Measurements from ENCODE around the gene IRGC.

Gene IRGC

GRCh38 chr19:43715776-43716175 lies at the start of gene IRGC:
Gene IRGC, plus strand, starts transcription at chr19:43716076. Its CDS starts 2,483 bp downstream, at chr19:43718559.
- TF ChIP-seq EGR1 (IDR thresholded peaks at IDR 0.05) (no peak), RAD21 (IDR thresholded peaks at IDR 0.05; ENCODE audit: low read depth) (no peak), EP300 (IDR thresholded peaks at IDR 0.05; ENCODE audit: borderline replicate concordance) (no peak), ZBTB7A (IDR thresholded peaks at IDR 0.05; ENCODE audit: low read depth) (no peak), CEBPB (IDR thresholded peaks at IDR 0.05) (no peak), TEAD4 (IDR thresholded peaks at IDR 0.05) (no peak), FOXM1 (IDR thresholded peaks at IDR 0.05; ENCODE audit: borderline replicate concordance, low read depth) (no peak), MAX (IDR thresholded peaks at IDR 0.05) (no peak), TAF1 (IDR thresholded peaks at IDR 0.05; ENCODE audit: low read depth) (no peak), USF1 (IDR thresholded peaks at IDR 0.05) (no peak), TCF12 (IDR thresholded peaks at IDR 0.05; ENCODE audit: low read depth) (no peak), CREB1 (IDR thresholded peaks at IDR 0.05; ENCODE audit: low read depth) (no peak), YY1 (IDR thresholded peaks at IDR 0.05; ENCODE audit: low read depth) (no peak), NFIC (IDR thresholded peaks at IDR 0.05) (no peak)
- TF ChIP-seq, protein P1, sequence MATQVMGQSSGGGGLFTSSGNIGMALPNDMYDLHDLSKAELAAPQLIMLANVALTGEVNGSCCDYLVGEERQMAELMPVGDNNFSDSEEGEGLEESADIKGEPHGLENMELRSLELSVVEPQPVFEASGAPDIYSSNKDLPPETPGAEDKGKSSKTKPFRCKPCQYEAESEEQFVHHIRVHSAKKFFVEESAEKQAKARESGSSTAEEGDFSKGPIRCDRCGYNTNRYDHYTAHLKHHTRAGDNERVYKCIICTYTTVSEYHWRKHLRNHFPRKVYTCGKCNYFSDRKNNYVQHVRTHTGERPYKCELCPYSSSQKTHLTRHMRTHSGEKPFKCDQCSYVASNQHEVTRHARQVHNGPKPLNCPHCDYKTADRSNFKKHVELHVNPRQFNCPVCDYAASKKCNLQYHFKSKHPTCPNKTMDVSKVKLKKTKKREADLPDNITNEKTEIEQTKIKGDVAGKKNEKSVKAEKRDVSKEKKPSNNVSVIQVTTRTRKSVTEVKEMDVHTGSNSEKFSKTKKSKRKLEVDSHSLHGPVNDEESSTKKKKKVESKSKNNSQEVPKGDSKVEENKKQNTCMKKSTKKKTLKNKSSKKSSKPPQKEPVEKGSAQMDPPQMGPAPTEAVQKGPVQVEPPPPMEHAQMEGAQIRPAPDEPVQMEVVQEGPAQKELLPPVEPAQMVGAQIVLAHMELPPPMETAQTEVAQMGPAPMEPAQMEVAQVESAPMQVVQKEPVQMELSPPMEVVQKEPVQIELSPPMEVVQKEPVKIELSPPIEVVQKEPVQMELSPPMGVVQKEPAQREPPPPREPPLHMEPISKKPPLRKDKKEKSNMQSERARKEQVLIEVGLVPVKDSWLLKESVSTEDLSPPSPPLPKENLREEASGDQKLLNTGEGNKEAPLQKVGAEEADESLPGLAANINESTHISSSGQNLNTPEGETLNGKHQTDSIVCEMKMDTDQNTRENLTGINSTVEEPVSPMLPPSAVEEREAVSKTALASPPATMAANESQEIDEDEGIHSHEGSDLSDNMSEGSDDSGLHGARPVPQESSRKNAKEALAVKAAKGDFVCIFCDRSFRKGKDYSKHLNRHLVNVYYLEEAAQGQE (IDR thresholded peaks at IDR 0.05; ENCODE audit: low read depth) = no peak

GRCh38 chr19:43667126-43667875 lies 48.6 kb upstream of the IRGC start:
- no peak for TF ChIP-seq CREB1 (IDR thresholded peaks at IDR 0.05; ENCODE audit: low read depth)
- TF ChIP-seq CEBPB (IDR thresholded peaks at IDR 0.05) = no peak
- no peak for TF ChIP-seq MAX (IDR thresholded peaks at IDR 0.05)
- no peak for TF ChIP-seq EGR1 (IDR thresholded peaks at IDR 0.05)
- no peak for TF ChIP-seq FOXM1 (IDR thresholded peaks at IDR 0.05; ENCODE audit: borderline replicate concordance, low read depth)
- no peak for TF ChIP-seq EP300 (IDR thresholded peaks at IDR 0.05; ENCODE audit: borderline replicate concordance)
- no peak for TF ChIP-seq USF1 (IDR thresholded peaks at IDR 0.05)
- no peak for TF ChIP-seq TEAD4 (IDR thresholded peaks at IDR 0.05)
- no peak for TF ChIP-seq YY1 (IDR thresholded peaks at IDR 0.05; ENCODE audit: low read depth)
- no peak for TF ChIP-seq RAD21 (IDR thresholded peaks at IDR 0.05; ENCODE audit: low read depth)

DNA sequence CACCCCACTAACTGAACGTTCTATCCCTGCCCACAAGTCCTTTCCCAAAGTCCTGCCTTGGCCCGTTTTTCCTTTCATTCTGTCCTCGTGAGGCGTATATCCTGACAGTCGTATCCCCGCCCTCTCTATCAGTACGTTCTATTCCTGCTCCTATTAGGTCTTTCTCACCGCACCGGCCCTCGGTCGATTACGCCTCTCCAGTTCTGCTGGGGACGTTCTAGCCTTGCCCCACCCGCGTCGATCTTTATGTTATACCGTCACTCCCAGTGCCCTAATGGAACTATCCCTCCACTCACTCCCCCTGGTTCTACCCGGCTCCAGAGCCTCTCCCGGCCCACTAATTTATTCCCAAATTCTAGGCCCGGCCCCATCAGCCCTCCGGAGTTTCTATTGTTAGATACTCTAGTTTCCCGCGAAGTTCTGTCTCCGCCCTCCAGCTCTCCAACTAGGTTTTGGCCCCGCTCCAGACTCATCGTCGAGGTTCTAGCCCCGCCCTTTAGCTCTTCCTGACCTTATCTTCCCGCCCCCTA lies 47.9 kb upstream of the IRGC start:
- TF ChIP-seq YY1 (IDR thresholded peaks at IDR 0.05; ENCODE audit: low read depth) = no peak
- peak; percentile 52; the same call in 1 of the 2 replicates for TF ChIP-seq NFIC (IDR thresholded peaks at IDR 0.05)
- TF ChIP-seq RAD21 (IDR thresholded peaks at IDR 0.05; ENCODE audit: low read depth) = no peak

GRCh38 chr19:43668406-43669109 lies 47.3 kb upstream of the IRGC start:
- TF ChIP-seq EP300 (IDR thresholded peaks at IDR 0.05; ENCODE audit: borderline replicate concordance) = 0 out of 2 replicates have a peak, but pooled peaks have one; percentile 14
- no peak for TF ChIP-seq EGR1 (IDR thresholded peaks at IDR 0.05)
- TF ChIP-seq TAF1 (IDR thresholded peaks at IDR 0.05; ENCODE audit: low read depth) = peak; percentile 51; the same call in 1 of the 2 replicates
- no peak for TF ChIP-seq NFIC (IDR thresholded peaks at IDR 0.05)

DNA sequence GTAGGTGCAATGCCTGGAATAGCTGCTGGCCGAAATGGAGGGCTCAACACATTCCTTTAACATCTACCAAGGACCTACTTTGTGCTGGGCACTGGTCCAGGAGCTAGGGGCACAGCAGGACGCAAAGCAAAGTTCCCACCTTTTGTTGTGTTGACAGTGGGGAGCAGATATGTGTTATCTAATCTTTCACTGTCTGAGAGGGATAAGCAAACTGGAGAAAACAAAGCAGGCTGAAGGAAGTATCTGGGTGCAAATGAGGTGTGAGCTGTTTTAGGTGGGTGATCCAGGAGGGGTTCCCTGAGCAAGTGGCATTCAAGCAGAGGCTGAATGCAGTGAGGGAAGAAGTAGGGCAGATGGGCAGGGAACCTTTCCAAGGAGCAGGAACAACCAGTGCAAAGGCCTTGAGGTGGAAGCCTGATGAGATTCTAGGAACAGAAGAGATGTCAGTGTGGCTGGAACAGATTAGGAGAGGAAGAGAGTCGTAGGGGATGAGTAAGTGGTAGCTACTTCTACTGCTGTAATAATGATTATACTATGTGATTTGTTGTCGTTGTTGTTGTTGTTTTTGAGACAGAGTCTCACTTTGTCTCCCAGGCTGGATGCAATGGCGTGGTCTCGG lies 43.7 kb upstream of the IRGC start:
- no peak for TF ChIP-seq CREB1 (IDR thresholded peaks at IDR 0.05; ENCODE audit: low read depth)
- TF ChIP-seq NFIC (IDR thresholded peaks at IDR 0.05) = 0 out of 2 replicates have a peak, but pooled peaks have one; percentile 40
- TF ChIP-seq ZBTB7A (IDR thresholded peaks at IDR 0.05; ENCODE audit: low read depth) = no peak
- no peak for TF ChIP-seq YY1 (IDR thresholded peaks at IDR 0.05; ENCODE audit: low read depth)
- no peak for TF ChIP-seq RAD21 (IDR thresholded peaks at IDR 0.05; ENCODE audit: low read depth)

DNA sequence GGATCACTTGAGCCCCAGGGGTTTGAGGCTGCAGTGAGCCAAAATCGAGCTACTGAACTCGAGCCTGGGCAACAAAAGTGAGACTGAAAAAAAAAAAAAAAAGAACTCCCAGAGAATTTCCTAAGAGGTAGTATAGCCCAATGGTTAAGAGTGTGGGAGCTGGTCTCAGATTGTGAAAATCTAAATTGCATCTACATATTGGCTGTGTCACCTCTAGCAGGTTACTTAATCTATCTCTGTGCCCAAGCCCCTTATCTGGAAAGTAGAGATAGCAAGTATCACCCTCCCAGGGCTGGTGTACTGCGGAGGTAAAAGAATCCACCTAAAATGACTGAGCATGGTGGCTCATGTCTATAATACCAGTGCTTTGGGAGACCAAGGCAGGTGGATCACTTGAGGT lies 42.2 kb upstream of the IRGC start:
- TF ChIP-seq MAX (IDR thresholded peaks at IDR 0.05) = no peak
- no peak for TF ChIP-seq NFIC (IDR thresholded peaks at IDR 0.05)
- TF ChIP-seq TCF12 (IDR thresholded peaks at IDR 0.05; ENCODE audit: low read depth) = no peak
- TF ChIP-seq YY1 (IDR thresholded peaks at IDR 0.05; ENCODE audit: low read depth) = no peak
- no peak for TF ChIP-seq TEAD4 (IDR thresholded peaks at IDR 0.05)
- TF ChIP-seq, protein P1 (IDR thresholded peaks at IDR 0.05; ENCODE audit: low read depth) = no peak
- TF ChIP-seq ZBTB7A (IDR thresholded peaks at IDR 0.05; ENCODE audit: low read depth) = no peak
- no peak for TF ChIP-seq TAF1 (IDR thresholded peaks at IDR 0.05; ENCODE audit: low read depth)
- TF ChIP-seq CREB1 (IDR thresholded peaks at IDR 0.05; ENCODE audit: low read depth) = no peak
- no peak for TF ChIP-seq EGR1 (IDR thresholded peaks at IDR 0.05)
- no peak for TF ChIP-seq USF1 (IDR thresholded peaks at IDR 0.05)
- TF ChIP-seq EP300 (IDR thresholded peaks at IDR 0.05; ENCODE audit: borderline replicate concordance) = no peak
- no peak for TF ChIP-seq RAD21 (IDR thresholded peaks at IDR 0.05; ENCODE audit: low read depth)
- TF ChIP-seq FOXM1 (IDR thresholded peaks at IDR 0.05; ENCODE audit: borderline replicate concordance, low read depth) = no peak
